ENCODE measurements around the gene CFAP141.

Gene CFAP141

DNA sequence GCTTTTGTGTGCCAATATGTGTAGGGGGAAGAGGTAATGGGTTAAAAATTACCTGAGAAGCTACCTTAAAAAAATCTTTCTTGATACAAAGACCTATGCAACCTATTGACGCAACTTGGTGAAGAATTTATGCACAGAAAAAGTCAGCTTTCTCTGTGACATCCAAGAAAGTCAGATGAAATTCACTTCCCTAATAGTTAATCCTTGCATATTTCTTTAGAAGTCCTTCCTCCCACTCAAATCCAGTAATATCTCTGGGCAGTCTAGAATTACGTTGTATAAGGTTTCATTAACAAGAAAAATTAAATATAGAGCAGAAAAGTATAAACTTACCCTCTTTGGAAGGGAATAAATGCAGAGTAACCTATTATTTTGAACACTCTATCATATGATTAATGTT is 17.5 kb upstream of the CFAP141 start:
- TF ChIP-seq, protein P1, sequence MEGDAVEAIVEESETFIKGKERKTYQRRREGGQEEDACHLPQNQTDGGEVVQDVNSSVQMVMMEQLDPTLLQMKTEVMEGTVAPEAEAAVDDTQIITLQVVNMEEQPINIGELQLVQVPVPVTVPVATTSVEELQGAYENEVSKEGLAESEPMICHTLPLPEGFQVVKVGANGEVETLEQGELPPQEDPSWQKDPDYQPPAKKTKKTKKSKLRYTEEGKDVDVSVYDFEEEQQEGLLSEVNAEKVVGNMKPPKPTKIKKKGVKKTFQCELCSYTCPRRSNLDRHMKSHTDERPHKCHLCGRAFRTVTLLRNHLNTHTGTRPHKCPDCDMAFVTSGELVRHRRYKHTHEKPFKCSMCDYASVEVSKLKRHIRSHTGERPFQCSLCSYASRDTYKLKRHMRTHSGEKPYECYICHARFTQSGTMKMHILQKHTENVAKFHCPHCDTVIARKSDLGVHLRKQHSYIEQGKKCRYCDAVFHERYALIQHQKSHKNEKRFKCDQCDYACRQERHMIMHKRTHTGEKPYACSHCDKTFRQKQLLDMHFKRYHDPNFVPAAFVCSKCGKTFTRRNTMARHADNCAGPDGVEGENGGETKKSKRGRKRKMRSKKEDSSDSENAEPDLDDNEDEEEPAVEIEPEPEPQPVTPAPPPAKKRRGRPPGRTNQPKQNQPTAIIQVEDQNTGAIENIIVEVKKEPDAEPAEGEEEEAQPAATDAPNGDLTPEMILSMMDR (IDR thresholded peaks at IDR 0.05): no peak
- peaks cover 34 to 41% of the 10 kb centered on the region in 2 experiments for H3K4me1 ChIP-seq (ENCODE audit: control insufficient read depth in 1 of 2, insufficient read depth in 1 of 2, low read depth in 1 of 2, low read length in 1 of 2)
- peaks cover 13% of the 10 kb centered on the region for H3K36me3 ChIP-seq
- no peaks in the 10 kb centered on the region for H3K9me3 ChIP-seq
- H3K4me3 ChIP-seq (ENCODE audit: low read depth in 1 of 2, low read length in 1 of 2): no peak overlapping the region
- peak overlapping the region; percentile 4 for H3K27ac ChIP-seq
- no peaks in the 10 kb centered on the region for H3K27me3 ChIP-seq

DNA sequence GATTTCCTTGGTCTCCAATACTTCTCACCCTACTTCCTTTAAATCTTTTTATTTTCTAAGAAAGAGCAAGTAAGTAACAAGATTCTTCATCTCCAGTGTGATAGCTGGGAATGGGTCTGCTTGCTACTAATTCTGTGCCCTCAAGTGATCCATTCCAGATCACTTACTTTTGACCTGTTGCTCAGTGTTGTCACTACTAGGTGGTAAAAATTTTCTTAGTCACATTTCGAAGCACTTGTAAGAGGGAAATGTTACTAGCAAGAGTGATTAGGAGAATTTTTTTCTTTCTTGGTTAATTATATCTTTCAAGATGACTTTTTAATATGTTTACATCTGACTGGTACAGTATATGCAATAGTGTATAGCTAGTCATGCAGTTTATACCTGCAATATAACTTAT is 16.8 kb upstream of the CFAP141 start:
- Histone ChIP-seq H3K36me3 (peaks cover 16% of the 10 kb centered on the region), H3K27me3 (no peaks in the 10 kb centered on the region), H3K9me3 (no peaks in the 10 kb centered on the region), H3K4me3 (ENCODE audit: low read depth in 1 of 2, low read length in 1 of 2) (no peak overlapping the region), H3K4me1 (ENCODE audit: control insufficient read depth in 1 of 2, insufficient read depth in 1 of 2, low read depth in 1 of 2, low read length in 1 of 2) (peaks cover 41 to 46% of the 10 kb centered on the region in 2 experiments), H3K27ac (peak overlapping the region; percentile 89)
- TF ChIP-seq, protein P1 (IDR thresholded peaks at IDR 0.05): no peak

DNA sequence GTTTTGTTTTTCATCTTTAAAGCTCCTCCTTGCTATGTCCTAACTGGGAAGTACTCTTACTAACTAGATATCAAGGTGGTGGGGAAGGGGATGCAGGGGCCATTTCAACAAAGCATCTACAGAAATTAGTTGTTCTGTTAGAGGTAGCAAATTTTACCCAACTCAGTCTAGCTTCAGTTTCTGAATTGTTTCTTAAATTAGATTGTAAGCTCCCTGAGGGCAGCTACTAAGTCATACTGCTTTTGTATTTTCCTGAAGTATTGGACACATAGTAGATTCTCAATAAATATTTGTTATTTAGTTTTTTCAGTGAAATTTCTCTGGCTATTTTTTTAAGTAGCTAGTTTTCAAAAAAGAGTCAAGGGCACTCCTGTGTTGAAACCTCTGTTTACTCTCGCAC is 16.4 kb upstream of the CFAP141 start:
- TF ChIP-seq, protein P1 (IDR thresholded peaks at IDR 0.05): no peak
- H3K4me1 ChIP-seq (ENCODE audit: control insufficient read depth in 1 of 2, insufficient read depth in 1 of 2, low read depth in 1 of 2, low read length in 1 of 2): peaks cover 42 to 43% of the 10 kb centered on the region in 2 experiments

DNA sequence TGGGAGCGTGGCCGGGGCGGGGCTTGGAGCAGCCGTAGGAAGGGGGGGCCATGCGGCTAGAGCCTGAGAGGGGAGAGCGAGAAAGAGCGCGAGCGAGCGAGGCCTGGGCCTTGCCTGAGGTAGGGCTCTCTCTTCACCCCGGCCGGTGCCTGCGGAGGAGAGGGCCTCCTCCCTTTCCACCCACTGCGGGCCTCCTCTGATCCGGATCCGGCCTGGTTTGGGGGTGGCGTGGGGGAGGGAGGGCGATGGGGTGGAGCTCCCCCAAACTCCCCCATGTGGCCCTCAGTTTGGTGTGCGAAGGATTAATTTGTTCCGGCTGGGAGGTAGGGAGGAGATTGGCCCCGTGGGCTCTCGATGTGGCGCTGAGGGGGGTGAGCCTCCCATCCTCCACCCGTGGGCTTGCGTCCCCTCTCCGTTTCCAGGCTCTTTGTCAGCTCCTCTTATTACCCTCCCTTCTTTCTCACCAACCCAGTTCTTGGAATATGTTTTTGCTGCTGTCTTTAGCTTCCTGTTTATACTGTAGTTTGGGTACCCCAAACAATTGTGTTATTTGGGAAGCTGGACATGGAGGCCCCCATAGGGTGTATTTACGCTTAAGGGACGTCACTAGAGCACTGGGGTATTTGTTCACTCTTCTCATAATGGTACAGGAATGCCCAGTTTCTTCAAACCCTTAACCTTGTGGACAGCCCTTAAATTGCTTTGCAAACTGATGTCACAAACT is 15.3 kb upstream of the CFAP141 start:
- Histone ChIP-seq H3K4me1 (ENCODE audit: control insufficient read depth in 1 of 2, insufficient read depth in 1 of 2, low read depth in 1 of 2, low read length in 1 of 2) (peaks cover 32 to 35% of the 10 kb centered on the region in 2 experiments), H3K27ac (peak overlapping the region; percentile 89), H3K36me3 (peaks cover 20% of the 10 kb centered on the region), H3K27me3 (no peaks in the 10 kb centered on the region), H3K4me3 (ENCODE audit: low read depth in 1 of 2, low read length in 1 of 2) (peak overlapping the region; percentile 70 to 84), H3K9me3 (no peaks in the 10 kb centered on the region)
- TF ChIP-seq, protein P1 (IDR thresholded peaks at IDR 0.05): no peak

More for the DNA sequence above, 16.4 kb upstream of the CFAP141 start:
- peaks cover 16% of the 10 kb centered on the region for H3K36me3 ChIP-seq
- no peaks in the 10 kb centered on the region for H3K9me3 ChIP-seq
- H3K27ac ChIP-seq: peak overlapping the region; percentile 89
- no peaks in the 10 kb centered on the region for H3K27me3 ChIP-seq
- H3K4me3 ChIP-seq (ENCODE audit: low read depth in 1 of 2, low read length in 1 of 2): no peak overlapping the region

DNA sequence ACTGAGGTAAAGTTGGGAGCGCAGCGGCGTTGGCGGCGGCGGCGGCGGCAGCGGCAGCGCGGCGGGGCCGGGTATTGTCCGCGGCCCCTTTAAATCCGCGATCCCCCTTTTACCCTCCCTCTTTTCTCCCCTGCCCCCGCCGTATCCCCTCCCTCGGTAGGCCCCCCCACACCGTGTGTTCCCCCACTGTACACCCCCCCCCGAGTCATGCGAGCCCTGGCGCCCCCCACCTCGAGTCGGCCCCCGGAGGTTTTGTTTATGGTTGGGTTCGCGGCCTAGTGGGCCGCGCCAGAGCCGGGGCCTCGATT is 14.8 kb upstream of the CFAP141 start:
- Histone ChIP-seq H3K4me3 (ENCODE audit: low read depth in 1 of 2, low read length in 1 of 2) (peak overlapping the region; percentile 70 to 84), H3K4me1 (ENCODE audit: control insufficient read depth in 1 of 2, insufficient read depth in 1 of 2, low read depth in 1 of 2, low read length in 1 of 2) (peaks cover 32 to 35% of the 10 kb centered on the region in 2 experiments), H3K9me3 (no peaks in the 10 kb centered on the region), H3K27me3 (no peaks in the 10 kb centered on the region), H3K36me3 (peaks cover 20% of the 10 kb centered on the region), H3K27ac (peak overlapping the region; percentile 89)
- TF ChIP-seq, protein P1 (IDR thresholded peaks at IDR 0.05): no peak

All from neutrophil (primary cell).